ENCODE results near the gene FRG2. TPM values are rescaled to one million over a fixed set of nuclear protein-coding genes. Genes with fewer than 3 reads are reported as not detected.
A peak's percentile ranks its signal among the peaks of the same experiment; 100 is the strongest.
"Not testable (repeated sequence)": the region's sequence is repeated elsewhere in the genome, so short reads cannot be mapped to it uniquely, and the experiment has no call there.

FRG2 gene
- polyA plus RNA-seq, result not detected

DNA sequence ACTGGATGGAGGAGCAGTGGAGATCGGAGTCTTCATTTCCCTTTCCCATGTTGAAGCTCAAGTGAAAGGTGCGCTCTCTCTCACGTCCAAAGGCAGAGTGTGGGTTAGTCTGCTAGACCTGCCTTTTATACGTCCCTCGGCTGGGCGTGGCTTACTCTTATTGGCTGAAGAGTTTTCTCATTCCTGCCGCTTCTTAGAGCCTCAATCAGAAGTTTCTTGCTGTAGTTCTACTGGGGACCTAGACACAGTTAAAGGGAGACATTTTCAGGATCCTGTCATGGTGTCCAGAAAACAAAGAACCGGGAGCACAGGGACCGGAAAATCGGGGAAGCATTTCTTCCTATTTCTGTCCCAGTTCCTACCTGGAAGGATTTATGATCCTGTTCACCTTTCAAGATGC is at the start of gene FRG2:
Gene FRG2, minus strand, starts transcription at position 101 of the 400 bp plus-strand sequence. Its CDS starts 52 bp downstream, at position 49.
- H3K36me3 Mint-ChIP-seq, H3K4me1 Mint-ChIP-seq, H3K4me3 Mint-ChIP-seq, H3K27ac Mint-ChIP-seq, H3K27me3 Mint-ChIP-seq, H3K9me3 Mint-ChIP-seq: not testable (repeated sequence)

DNA sequence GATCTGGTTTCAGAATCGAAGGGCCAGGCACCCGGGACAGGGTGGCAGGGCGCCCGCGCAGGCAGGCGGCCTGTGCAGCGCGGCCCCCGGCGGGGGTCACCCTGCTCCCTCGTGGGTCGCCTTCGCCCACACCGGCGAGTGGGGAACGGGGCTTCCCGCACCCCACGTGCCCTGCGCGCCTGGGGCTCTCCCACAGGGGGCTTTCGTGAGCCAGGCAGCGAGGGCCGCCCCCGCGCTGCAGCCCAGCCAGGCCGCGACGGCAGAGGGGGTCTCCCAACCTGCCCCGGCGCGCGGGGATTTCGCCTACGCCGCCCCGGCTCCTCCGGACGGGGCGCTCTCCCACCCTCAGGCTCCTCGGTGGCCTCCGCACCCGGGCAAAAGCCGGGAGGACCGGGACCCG is 41.3 kb upstream of the FRG2 start:
- H3K4me3 Mint-ChIP-seq, H3K9me3 Mint-ChIP-seq, H3K36me3 Mint-ChIP-seq, H3K27me3 Mint-ChIP-seq, H3K4me1 Mint-ChIP-seq, H3K27ac Mint-ChIP-seq: not testable (repeated sequence)

- H3K4me3 Mint-ChIP-seq, H3K27me3 Mint-ChIP-seq, H3K36me3 Mint-ChIP-seq, H3K9me3 Mint-ChIP-seq, H3K27ac Mint-ChIP-seq, H3K4me1 Mint-ChIP-seq: not testable (repeated sequence)
These were observed 37.7 kb upstream of the FRG2 start for GRCh38 chr4:190064805-190065204.

GRCh38 chr4:190064342-190064741 is 37.3 kb upstream of the FRG2 start, which contains the start of gene DBET:
Gene DBET, plus strand, starts transcription at chr4:190064502.
- H3K9me3 Mint-ChIP-seq, H3K27me3 Mint-ChIP-seq, H3K4me1 Mint-ChIP-seq, H3K27ac Mint-ChIP-seq, H3K36me3 Mint-ChIP-seq, H3K4me3 Mint-ChIP-seq: not testable (repeated sequence)

DNA sequence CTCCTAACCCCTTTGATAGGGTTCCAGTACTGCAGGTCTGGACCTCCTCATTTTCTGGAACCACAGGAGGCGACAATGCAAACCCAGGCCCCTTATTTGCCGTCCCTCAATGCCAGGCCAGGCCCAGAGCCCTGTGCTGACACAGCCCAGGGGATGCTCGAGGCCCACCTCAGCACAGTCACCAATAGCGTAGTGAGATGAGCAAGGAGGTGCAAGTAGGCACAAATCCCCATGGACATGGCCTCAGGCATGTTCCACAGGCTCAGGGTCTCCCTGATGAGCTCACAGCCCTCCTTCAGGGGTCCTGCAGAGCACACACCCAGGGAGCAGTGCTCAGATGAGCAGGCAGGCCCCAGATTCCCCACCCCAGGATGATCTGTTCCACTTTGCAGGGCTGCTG is 31.9 kb upstream of the FRG2 start:
- not testable (repeated sequence) for H3K27me3 Mint-ChIP-seq, H3K9me3 Mint-ChIP-seq, H3K36me3 Mint-ChIP-seq, H3K4me3 Mint-ChIP-seq, H3K27ac Mint-ChIP-seq, H3K4me1 Mint-ChIP-seq

DNA sequence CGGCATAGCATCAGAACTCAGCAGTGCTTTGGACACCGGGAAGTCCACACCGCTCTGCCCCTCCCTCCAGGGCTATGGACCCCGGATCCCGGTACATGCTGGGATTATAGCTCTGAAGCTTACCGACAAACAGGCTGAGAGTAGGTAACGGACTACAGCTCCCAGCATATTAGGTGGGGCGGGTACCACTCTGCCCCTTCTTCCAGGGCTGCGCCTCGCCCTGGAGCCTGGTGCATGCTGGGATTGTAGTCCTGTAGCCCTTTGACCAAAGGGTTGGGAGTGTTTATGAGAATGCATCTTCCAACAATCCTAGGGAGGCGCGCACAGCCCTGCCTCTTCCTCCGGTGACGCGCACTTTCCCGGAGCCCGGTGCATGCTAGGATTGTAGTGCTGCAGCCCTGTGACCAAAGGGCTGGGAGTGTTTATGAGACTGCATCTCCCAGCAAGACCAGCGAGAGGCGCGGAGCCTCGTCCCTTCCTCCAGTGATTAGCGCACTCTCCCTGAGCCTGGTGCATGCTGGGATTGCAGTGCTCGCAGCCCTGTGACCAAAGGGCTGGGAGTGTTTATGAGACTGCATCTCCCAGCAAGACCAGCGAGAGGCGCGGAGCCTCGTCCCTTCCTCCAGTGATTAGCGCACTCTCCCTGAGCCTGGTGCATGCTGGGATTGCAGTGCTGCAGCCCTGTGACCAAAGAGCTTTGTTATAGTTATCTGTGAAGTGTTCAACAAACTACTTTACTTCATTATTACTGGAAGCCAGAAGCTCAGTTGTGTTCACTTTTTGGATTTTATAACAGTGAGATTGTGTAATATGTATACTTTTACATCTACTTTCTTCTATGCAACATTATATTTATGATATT is 22.6 kb upstream of the FRG2 start:
- not testable (repeated sequence) for H3K9me3 Mint-ChIP-seq, H3K36me3 Mint-ChIP-seq, H3K4me1 Mint-ChIP-seq, H3K4me3 Mint-ChIP-seq, H3K27me3 Mint-ChIP-seq, H3K27ac Mint-ChIP-seq

DNA sequence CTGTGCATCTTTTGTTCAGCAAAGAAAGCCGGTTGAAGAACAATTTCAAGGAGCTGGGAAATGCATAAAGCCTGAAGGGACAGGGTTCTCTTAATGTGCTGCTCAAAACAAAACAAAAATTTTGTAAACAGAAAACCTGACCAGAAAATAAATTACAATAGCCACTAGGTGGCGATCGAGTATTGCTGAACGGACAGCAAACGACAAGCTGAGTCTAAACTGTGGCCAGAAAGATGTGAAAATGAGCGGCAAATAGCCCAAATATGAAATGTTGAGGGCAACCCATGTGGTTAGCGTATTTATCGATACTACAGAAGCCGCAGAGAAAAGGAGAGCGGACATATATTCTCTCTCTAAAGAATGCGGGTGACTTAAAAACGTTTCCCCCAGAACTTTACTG is 20.6 kb upstream of the FRG2 start:
- H3K27ac Mint-ChIP-seq, H3K4me3 Mint-ChIP-seq, H3K4me1 Mint-ChIP-seq, H3K27me3 Mint-ChIP-seq, H3K9me3 Mint-ChIP-seq, H3K36me3 Mint-ChIP-seq: not testable (repeated sequence)

DNA sequence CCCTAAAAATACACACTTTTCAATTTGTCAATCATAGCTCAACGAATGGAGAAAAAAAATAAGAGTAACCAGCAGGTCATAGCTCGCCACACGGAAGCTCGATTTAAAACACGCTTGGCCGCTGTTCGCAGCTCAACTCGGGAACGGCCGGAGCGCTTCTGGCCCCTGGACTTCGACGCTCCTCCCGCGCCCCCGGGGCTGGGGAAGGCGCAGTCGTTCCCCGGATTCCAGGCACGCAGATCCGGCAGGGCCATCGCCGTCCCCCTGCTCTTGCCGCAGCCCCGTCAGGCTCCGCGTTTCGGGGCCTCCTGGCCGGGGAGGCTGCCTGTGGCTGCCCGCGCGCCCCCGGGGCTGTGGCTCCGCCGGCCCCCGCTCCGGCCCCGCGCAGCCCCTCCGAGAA is 13.8 kb upstream of the FRG2 start:
- not testable (repeated sequence) for H3K27ac Mint-ChIP-seq, H3K4me1 Mint-ChIP-seq, H3K27me3 Mint-ChIP-seq, H3K36me3 Mint-ChIP-seq, H3K9me3 Mint-ChIP-seq, H3K4me3 Mint-ChIP-seq

GRCh38 chr4:190037704-190038388 is 10.8 kb upstream of the FRG2 start:
- H3K4me3 Mint-ChIP-seq, result peak overlapping the region in 2 of 4 donors; percentile 9 to 43
- not testable (repeated sequence) for H3K36me3 Mint-ChIP-seq, H3K9me3 Mint-ChIP-seq, H3K27ac Mint-ChIP-seq, H3K4me1 Mint-ChIP-seq, H3K27me3 Mint-ChIP-seq

GRCh38 chr4:190031264-190031663 is 4.2 kb upstream of the FRG2 start:
- H3K9me3 Mint-ChIP-seq, H3K27me3 Mint-ChIP-seq, H3K4me1 Mint-ChIP-seq, H3K27ac Mint-ChIP-seq, H3K36me3 Mint-ChIP-seq, H3K4me3 Mint-ChIP-seq: not testable (repeated sequence)

- H3K36me3 Mint-ChIP-seq, H3K9me3 Mint-ChIP-seq: not testable (repeated sequence)
- Mint-ChIP-seq H3K4me3 (peak overlapping the region in 3 of 4 donors; percentile 71 to 89 (median 76)), H3K4me1 (peaks cover 0 to 12% (median 4%) of the 10 kb centered on the region in 3 donors), H3K27ac (peak overlapping the region in 1 of 3 donors; percentile 16), H3K27me3 (peaks cover 33% of the 10 kb centered on the region)
These were observed 4.3 kb downstream of the FRG2 start for GRCh38 chr4:190022614-190023281.

GRCh38 chr4:190021973-190022372 is 5.1 kb downstream of the FRG2 start:
- H3K9me3 Mint-ChIP-seq, H3K27ac Mint-ChIP-seq, H3K36me3 Mint-ChIP-seq, H3K4me3 Mint-ChIP-seq: not testable (repeated sequence)
- H3K4me1 Mint-ChIP-seq, result peaks cover 0 to 12% (median 4%) of the 10 kb centered on the region in 3 donors
- peaks cover 36% of the 10 kb centered on the region for H3K27me3 Mint-ChIP-seq

DNA sequence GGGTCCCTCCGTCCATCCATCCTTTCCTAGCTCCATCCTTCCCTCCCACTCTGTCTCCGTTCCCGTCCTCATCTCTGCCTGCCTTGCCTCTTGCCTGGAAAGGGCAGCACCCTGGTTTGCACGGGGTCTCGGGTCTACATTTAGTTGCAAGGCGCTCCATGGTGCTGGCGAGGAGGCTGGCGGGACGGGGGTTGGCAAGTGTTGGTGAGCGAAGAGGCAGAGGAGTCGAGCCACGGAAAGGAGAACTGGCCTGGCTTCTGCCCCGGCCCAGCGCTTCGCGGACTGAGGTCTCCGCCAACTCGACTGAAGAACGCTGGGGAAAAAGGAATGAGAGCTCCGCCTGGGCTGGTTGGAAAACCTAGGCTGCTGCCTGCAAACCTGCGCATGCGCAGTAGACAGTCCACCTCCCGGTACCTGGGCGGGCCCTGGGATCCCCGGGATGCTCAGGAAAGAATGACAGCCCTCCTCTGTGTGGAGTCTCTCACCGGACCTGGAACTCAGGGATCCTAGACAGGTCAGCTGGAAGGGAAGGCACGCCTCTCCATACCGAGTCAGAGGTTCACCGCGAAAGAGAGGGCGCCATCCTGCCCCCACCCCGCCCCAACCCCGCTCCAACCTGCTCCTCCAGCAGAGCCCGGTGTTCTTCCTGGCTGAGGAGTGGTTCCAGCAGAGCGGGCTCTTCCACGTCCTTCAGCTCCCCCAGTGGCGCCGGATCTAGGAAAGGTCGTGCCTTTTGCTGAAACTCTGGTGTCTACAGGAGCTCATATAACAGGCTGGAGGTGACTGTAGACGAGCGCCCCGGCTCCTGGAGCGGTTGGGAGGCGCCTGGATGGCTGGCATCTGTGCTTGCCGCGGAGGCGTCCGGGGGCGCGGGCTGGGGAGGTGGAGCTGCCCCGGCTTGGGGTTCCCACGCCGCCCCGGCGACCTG is 6.0 kb downstream of the FRG2 start:
- peak overlapping the region; percentile 29 to 86 (median 77) for H3K4me3 Mint-ChIP-seq
- peaks cover 0 to 14% (median 4%) of the 10 kb centered on the region in 3 donors for H3K4me1 Mint-ChIP-seq
- peak overlapping the region in 1 of 3 donors; percentile 86 for H3K27ac Mint-ChIP-seq
- peaks cover 6% of the 10 kb centered on the region for H3K36me3 Mint-ChIP-seq
- peaks cover 45% of the 10 kb centered on the region for H3K27me3 Mint-ChIP-seq
- H3K9me3 Mint-ChIP-seq, result peaks cover 0 to 5% (median 2%) of the 10 kb centered on the region in 3 donors

GRCh38 chr4:190019859-190020463 is 7.1 kb downstream of the FRG2 start:
- peak overlapping the region in 3 of 4 donors; percentile 20 to 46 (median 41) for H3K4me3 Mint-ChIP-seq
- not testable (repeated sequence) for H3K36me3 Mint-ChIP-seq

More at GRCh38 chr4:190019859-190020463, 7.1 kb downstream of the FRG2 start:
- H3K27me3 Mint-ChIP-seq, result peaks cover 52% of the 10 kb centered on the region
- H3K27ac Mint-ChIP-seq, result peak overlapping the region in 2 of 3 donors; percentile 39 to 76
- H3K9me3 Mint-ChIP-seq, result not testable (repeated sequence)
- peaks cover 0 to 15% (median 4%) of the 10 kb centered on the region in 3 donors for H3K4me1 Mint-ChIP-seq

Data from IgD-negative memory B cell (primary cell).